PC-9 (cell line): ENCODE data around the gene TP53BP1. TPM values are rescaled to one million over a fixed set of nuclear protein-coding genes. Genes with fewer than 3 reads are reported as not detected.

Experiments used
- BruUV-seq: library from RNA; stranded (reverse); fragments of 400-500 nt; replicated peaks from 2 replicates; lab custom pipeline; 2021; lab: Mats Ljungman, UMichigan
- CTCF ChIA-PET: fragments of 300-600 bp; sonication (Branson Sonifier 250); formaldehyde crosslinking; loops from one replicate; lab custom pipeline; 2022; ENCODE audit warnings: antibody characterized with exemption; lab: Charles Lee
- POLR2A ChIA-PET: fragments of 300-600 bp; sonication (Branson Sonifier 250); formaldehyde crosslinking; loops from one replicate; lab custom pipeline; 2022; ENCODE audit warnings: antibody characterized with exemption; ENCODE audit not compliant: unreplicated experiment; lab: Charles Lee
- DNase-seq, 2 experiments: peaks; one replicate each; pipeline versions ENCODE4 v3.0.0 to v3.0.0-alpha.2; 2015 to 2022; ENCODE audit warnings: mixed read lengths in 1 of 2
- H2AFZ ChIP-seq: fragments of 200-600 bp; sonication (generic); 2 replicates; pipeline ENCODE4 v1.8.1; 2017; ENCODE audit warnings: antibody characterized with exemption
- H3F3A ChIP-seq: fragments of 200-600 bp; sonication (generic); 2 replicates; pipeline ENCODE4 v1.8.1; 2017; ENCODE audit warnings: antibody characterized with exemption, mild to moderate bottlenecking, low read depth; ENCODE audit not compliant: insufficient read depth
- H3K27ac ChIP-seq: fragments of 200-600 bp; sonication (generic); 2 replicates; pipeline ENCODE4 v1.6.1; 2016; ENCODE audit warnings: mixed run types
- H3K27me3 ChIP-seq: fragments of 200-600 bp; sonication (generic); 2 replicates; pipeline ENCODE4 v1.6.1; 2016; ENCODE audit warnings: low read depth, mixed run types; ENCODE audit not compliant: insufficient read depth
- H3K36me3 ChIP-seq: fragments of 200-600 bp; sonication (generic); 2 replicates; pipeline ENCODE4 v1.6.1; 2016; ENCODE audit warnings: low read depth, mixed run types
- H3K4me1 ChIP-seq: fragments of 200-600 bp; sonication (generic); replicated peaks from 2 replicates; pipeline ENCODE4 v1.6.1; 2016; ENCODE audit warnings: mixed run types; ENCODE audit not compliant: insufficient read depth
- H3K4me2 ChIP-seq: fragments of 200-600 bp; sonication (generic); 2 replicates; pipeline ENCODE4 v1.6.1; 2017; ENCODE audit warnings: mixed run types
- H3K4me3 ChIP-seq: fragments of 200-600 bp; sonication (generic); 2 replicates; pipeline ENCODE4 v1.6.1; 2016; ENCODE audit warnings: mixed run types
- H3K79me2 ChIP-seq: fragments of 200-600 bp; sonication (generic); 2 replicates; pipeline ENCODE4 v1.6.1; 2017; ENCODE audit warnings: low read depth, mixed run types
- H3K9me2 ChIP-seq: fragments of 200-600 bp; sonication (generic); 2 replicates; pipeline ENCODE4 v1.8.1; 2017; ENCODE audit warnings: mild to moderate bottlenecking; ENCODE audit not compliant: insufficient read depth
- H3K9me3 ChIP-seq: fragments of 200-600 bp; sonication (generic); 2 replicates; pipeline ENCODE4 v1.8.1; 2016; ENCODE audit warnings: low read depth; ENCODE audit not compliant: insufficient read depth
- H4K20me1 ChIP-seq: fragments of 200-600 bp; sonication (generic); 2 replicates; pipeline ENCODE4 v1.8.1; 2017; ENCODE audit not compliant: insufficient read depth
- EZH2 ChIP-seq: fragments of 200-600 bp; sonication (generic); IDR thresholded peaks from 2 replicates; pipeline ENCODE4 v1.8.0; 2017; ENCODE audit warnings: antibody characterized with exemption, low read depth
- intact Hi-C: fragments of 100-400 bp; cut with micrococcal nuclease; formaldehyde crosslinking; loops from one replicate; pipeline ENCODE4 v1.10.0; 2022; ENCODE audit not compliant: unreplicated experiment
- total RNA-seq: library from RNA; stranded (reverse); gene quantifications from 2 replicates; pipeline ENCODE4 v1.2.3, GENCODE V29; 2021
- TF ChIP-seq, protein P1 (sequence below): fragments of 200-600 bp; sonication (generic); conservative IDR thresholded peaks from 2 replicates; pipeline ENCODE4 v1.6.1; 2017; ENCODE audit warnings: mixed run types, antibody characterized with exemption, mild to moderate bottlenecking, moderate library complexity

TP53BP1 gene
- total RNA-seq, 1 experiment from 2014 or later = 66.8 TPM

GRCh38 chr15:43529587-43530345, 36.8 kb upstream of the TP53BP1 start:
- Histone ChIP-seq H3K4me2 (no peak overlapping the region), H3K36me3 (no peaks in the 10 kb centered on the region)

GRCh38 chr15:43529141-43529540, 36.2 kb upstream of the TP53BP1 start:
- Histone ChIP-seq H3K9me3 (no peaks in the 10 kb centered on the region), H4K20me1 (no peaks in the 10 kb centered on the region), H3K4me3 (no peak overlapping the region), H3K4me2 (no peak overlapping the region), H3K9me2 (no peaks in the 10 kb centered on the region), H3F3A (no peaks in the 10 kb centered on the region), H3K4me1 (no peaks in the 10 kb centered on the region; the same call in 1 of the 2 replicates), H2AFZ (no peak overlapping the region), H3K79me2 (no peaks in the 10 kb centered on the region), H3K36me3 (no peaks in the 10 kb centered on the region), H3K27ac (no peak overlapping the region), H3K27me3 (no peaks in the 10 kb centered on the region)
- TF ChIP-seq EZH2 = no peak
- TF ChIP-seq, protein P1, sequence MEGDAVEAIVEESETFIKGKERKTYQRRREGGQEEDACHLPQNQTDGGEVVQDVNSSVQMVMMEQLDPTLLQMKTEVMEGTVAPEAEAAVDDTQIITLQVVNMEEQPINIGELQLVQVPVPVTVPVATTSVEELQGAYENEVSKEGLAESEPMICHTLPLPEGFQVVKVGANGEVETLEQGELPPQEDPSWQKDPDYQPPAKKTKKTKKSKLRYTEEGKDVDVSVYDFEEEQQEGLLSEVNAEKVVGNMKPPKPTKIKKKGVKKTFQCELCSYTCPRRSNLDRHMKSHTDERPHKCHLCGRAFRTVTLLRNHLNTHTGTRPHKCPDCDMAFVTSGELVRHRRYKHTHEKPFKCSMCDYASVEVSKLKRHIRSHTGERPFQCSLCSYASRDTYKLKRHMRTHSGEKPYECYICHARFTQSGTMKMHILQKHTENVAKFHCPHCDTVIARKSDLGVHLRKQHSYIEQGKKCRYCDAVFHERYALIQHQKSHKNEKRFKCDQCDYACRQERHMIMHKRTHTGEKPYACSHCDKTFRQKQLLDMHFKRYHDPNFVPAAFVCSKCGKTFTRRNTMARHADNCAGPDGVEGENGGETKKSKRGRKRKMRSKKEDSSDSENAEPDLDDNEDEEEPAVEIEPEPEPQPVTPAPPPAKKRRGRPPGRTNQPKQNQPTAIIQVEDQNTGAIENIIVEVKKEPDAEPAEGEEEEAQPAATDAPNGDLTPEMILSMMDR = no peak
- ChIA-PET CTCF (no interaction called here), POLR2A (interaction anchor here (0.5 kb wide), 1 partner anchor 1712 kb away, joined by 4 read pairs; no protein-coding TSS in a partner anchor)
- BruUV-seq = no TSS peak
- intact Hi-C loops = no loop called here
- DNase-seq = no peak

More at GRCh38 chr15:43529587-43530345, 36.8 kb upstream of the TP53BP1 start:
- Histone ChIP-seq H2AFZ (no peak overlapping the region), H3K27me3 (no peaks in the 10 kb centered on the region), H3K79me2 (no peaks in the 10 kb centered on the region), H3K9me2 (no peaks in the 10 kb centered on the region), H3K4me3 (no peak overlapping the region), H4K20me1 (no peaks in the 10 kb centered on the region), H3K9me3 (no peaks in the 10 kb centered on the region), H3K4me1 (no peaks in the 10 kb centered on the region; the same call in 1 of the 2 replicates), H3F3A (no peaks in the 10 kb centered on the region), H3K27ac (no peak overlapping the region)
- ChIA-PET POLR2A (no interaction called here), CTCF (no interaction called here)
- intact Hi-C loops = no loop called here
- no peak for DNase-seq
- TF ChIP-seq, protein P1 = no peak
- TF ChIP-seq EZH2 = no peak
- BruUV-seq = no TSS peak

GRCh38 chr15:43528542-43529007, 35.6 kb upstream of the TP53BP1 start:
- no peak overlapping the region for H3K27ac ChIP-seq
- no peaks in the 10 kb centered on the region for H3F3A ChIP-seq
- no peaks in the 10 kb centered on the region for H3K36me3 ChIP-seq
- H3K4me1 ChIP-seq = no peaks in the 10 kb centered on the region; the same call in 1 of the 2 replicates
- H3K9me3 ChIP-seq = no peaks in the 10 kb centered on the region
- no peaks in the 10 kb centered on the region for H3K9me2 ChIP-seq
- CTCF ChIA-PET = no interaction called here
- peaks cover 5% of the 10 kb centered on the region for H3K27me3 ChIP-seq
- BruUV-seq = no TSS peak
- no peaks in the 10 kb centered on the region for H3K79me2 ChIP-seq
- no peak for DNase-seq
- TF ChIP-seq EZH2 = no peak
- TF ChIP-seq, protein P1 = no peak
- POLR2A ChIA-PET = interaction anchor here (0.5 to 0.7 kb wide), 2 partner anchors 273 to 1712 kb away, joined by 4 read pairs; no protein-coding TSS in a partner anchor
- no peak overlapping the region for H2AFZ ChIP-seq
- no peak overlapping the region for H3K4me3 ChIP-seq
- intact Hi-C loops = no loop called here
- H4K20me1 ChIP-seq = no peaks in the 10 kb centered on the region
- H3K4me2 ChIP-seq = no peak overlapping the region
